GM23338 (cell line): ENCODE measurements around the gene ZSCAN5A. TPM values are rescaled to one million over a fixed set of nuclear protein-coding genes. Genes with fewer than 3 reads are reported as not detected.
"Not testable (repeated sequence)": the region's sequence is repeated elsewhere in the genome, so short reads cannot be mapped to it uniquely, and the experiment has no call there.

Experiments
- ATAC-seq: fragments of 200-7000 bp; cut with Tn5 transposase; 3 replicates; pipeline ENCODE4 v1.9.1; 2020
- DNase-seq: peaks from one replicate; pipeline ENCODE4 v3.0.0-alpha.2; 2015; ENCODE audit warnings: low spot score
- H2AFZ ChIP-seq: fragments of 200-600 bp; sonication (generic); 2 replicates; pipeline ENCODE4 v1.8.0; 2016; ENCODE audit warnings: antibody characterized with exemption, mild to moderate bottlenecking, moderate library complexity
- H3F3A ChIP-seq: fragments of 200-600 bp; sonication (generic); replicated peaks from 2 replicates; pipeline ENCODE4 v1.8.0; 2017; ENCODE audit warnings: antibody characterized with exemption, mixed run types, low read depth
- H3K27ac ChIP-seq: fragments of 200-600 bp; sonication (generic); 2 replicates; pipeline ENCODE4 v1.6.1; 2016; ENCODE audit warnings: low read depth
- H3K27me3 ChIP-seq: fragments of 200-600 bp; sonication (generic); 2 replicates; pipeline ENCODE4 v1.8.0; 2016; ENCODE audit warnings: mild to moderate bottlenecking, mixed run types, moderate library complexity; ENCODE audit not compliant: insufficient read depth
- H3K36me3 ChIP-seq: fragments of 200-600 bp; sonication (generic); 2 replicates; pipeline ENCODE4 v1.8.0; 2016; ENCODE audit warnings: mild to moderate bottlenecking; ENCODE audit not compliant: insufficient read depth
- H3K4me1 ChIP-seq: fragments of 200-600 bp; sonication (generic); 2 replicates; pipeline ENCODE4 v1.8.0; 2016; ENCODE audit warnings: mild to moderate bottlenecking, moderate library complexity; ENCODE audit not compliant: insufficient read depth
- H3K4me2 ChIP-seq: fragments of 200-600 bp; sonication (generic); 2 replicates; pipeline ENCODE4 v1.7.1; 2017; ENCODE audit warnings: mixed run types
- H3K4me3 ChIP-seq: fragments of 200-600 bp; sonication (generic); 2 replicates; pipeline ENCODE4 v1.6.1; 2016; ENCODE audit warnings: mixed run types
- H3K79me2 ChIP-seq: fragments of 200-600 bp; sonication (generic); replicated peaks from 2 replicates; pipeline ENCODE4 v1.8.0; 2017; ENCODE audit warnings: mild to moderate bottlenecking; ENCODE audit not compliant: insufficient read depth
- H3K9me2 ChIP-seq: fragments of 200-600 bp; sonication (generic); 2 replicates; pipeline ENCODE4 v1.8.0; 2017; ENCODE audit not compliant: insufficient read depth
- H4K20me1 ChIP-seq: fragments of 200-600 bp; sonication (generic); replicated peaks from 2 replicates; pipeline ENCODE4 v1.8.0; 2017; ENCODE audit warnings: mild to moderate bottlenecking; ENCODE audit not compliant: insufficient read depth
- H3K27ac Mint-ChIP-seq: 2 replicates; pipeline ENCODE4 v1.8.0; 2020; ENCODE audit warnings: inconsistent platforms, mild to moderate bottlenecking, moderate library complexity, mixed read lengths
- H3K27me3 Mint-ChIP-seq: 3 replicates; pipeline ENCODE4 v1.8.0; 2022; ENCODE audit warnings: low read depth, mild to moderate bottlenecking, moderate library complexity, mixed read lengths, inconsistent platforms; ENCODE audit not compliant: insufficient read depth, poor library complexity
- H3K36me3 Mint-ChIP-seq: 3 replicates; pipeline ENCODE4 v1.8.0; 2021; ENCODE audit warnings: low read depth, mild to moderate bottlenecking, inconsistent platforms, moderate library complexity, mixed read lengths
- H3K4me1 Mint-ChIP-seq: 3 replicates; pipeline ENCODE4 v1.8.0; 2020; ENCODE audit warnings: mild to moderate bottlenecking, inconsistent platforms, mixed read lengths
- H3K4me3 Mint-ChIP-seq: 3 replicates; pipeline ENCODE4 v1.8.0; 2021; ENCODE audit warnings: moderate library complexity, mild to moderate bottlenecking, inconsistent platforms, mixed read lengths
- H3K9me3 Mint-ChIP-seq: 3 replicates; pipeline ENCODE4 v1.8.0; 2020; ENCODE audit warnings: moderate library complexity, mild to moderate bottlenecking, inconsistent platforms, mixed read lengths
- NANOG ChIP-seq: IDR thresholded peaks from 2 replicates; pipeline ENCODE4 v1.6.1; 2016; ENCODE audit warnings: antibody characterized with exemption, borderline replicate concordance
- POLR2AphosphoS5 ChIP-seq: IDR thresholded peaks from 2 replicates; pipeline ENCODE4 v1.6.1; 2016; ENCODE audit warnings: antibody characterized with exemption, low read depth
- STAT1 ChIP-seq: IDR thresholded peaks from one replicate; pipeline ENCODE4 v1.6.1; 2016; ENCODE audit warnings: antibody characterized with exemption; ENCODE audit not compliant: unreplicated experiment
- ZNF114 ChIP-seq: fragments of 250-450 bp; sonication (Bioruptor Pico); IDR thresholded peaks from 2 replicates; pipeline ENCODE4 v1.5.0; 2020; ENCODE audit warnings: mild to moderate bottlenecking, moderate library complexity
- ZNF331 ChIP-seq: fragments of 250-450 bp; sonication (Bioruptor Pico); IDR thresholded peaks from 2 replicates; pipeline ENCODE4 v1.5.0; 2020; ENCODE audit warnings: low read depth, mild to moderate bottlenecking, moderate library complexity
- polyA plus RNA-seq: library from polyadenylated mRNA; unstranded; fragments of >200 nt; fragmentation: Nextera tagmentation; extraction: Ambion mirVana; gene quantifications from 2 replicates; pipeline ENCODE4 v1.2.1, GENCODE V29; 2016
- total RNA-seq: library from RNA; depleted of rRNA; stranded (reverse); fragments of >200 nt; shearing (Covaris generic); gene quantifications from 2 replicates; pipeline ENCODE4 v1.2.3, GENCODE V29; 2014
- TF ChIP-seq, protein P1 (sequence below): IDR thresholded peaks from 2 replicates; pipeline ENCODE4 v1.6.1; 2016; ENCODE audit warnings: antibody characterized with exemption
- TF ChIP-seq, protein P2 (sequence below): IDR thresholded peaks from one replicate; pipeline ENCODE4 v1.6.1; 2018; ENCODE audit warnings: antibody characterized with exemption; ENCODE audit not compliant: unreplicated experiment
- TF ChIP-seq, protein P3 (sequence below), 2 experiments: fragments of 200-600 bp in 1 of 2; sonication (generic) in 1 of 2; conservative IDR thresholded peaks; 2 replicates each; pipeline versions ENCODE4 v1.5.1 to v1.6.1; 2016 to 2017; ENCODE audit warnings: antibody characterized with exemption in 2 of 2, low read depth in 2 of 2, mild to moderate bottlenecking in 2 of 2, moderate library complexity in 1 of 2

Gene ZSCAN5A
- total and polyA plus RNA-seq, 2 experiments from 2014 or later, result 10.2 to 12.5 TPM

DNA sequence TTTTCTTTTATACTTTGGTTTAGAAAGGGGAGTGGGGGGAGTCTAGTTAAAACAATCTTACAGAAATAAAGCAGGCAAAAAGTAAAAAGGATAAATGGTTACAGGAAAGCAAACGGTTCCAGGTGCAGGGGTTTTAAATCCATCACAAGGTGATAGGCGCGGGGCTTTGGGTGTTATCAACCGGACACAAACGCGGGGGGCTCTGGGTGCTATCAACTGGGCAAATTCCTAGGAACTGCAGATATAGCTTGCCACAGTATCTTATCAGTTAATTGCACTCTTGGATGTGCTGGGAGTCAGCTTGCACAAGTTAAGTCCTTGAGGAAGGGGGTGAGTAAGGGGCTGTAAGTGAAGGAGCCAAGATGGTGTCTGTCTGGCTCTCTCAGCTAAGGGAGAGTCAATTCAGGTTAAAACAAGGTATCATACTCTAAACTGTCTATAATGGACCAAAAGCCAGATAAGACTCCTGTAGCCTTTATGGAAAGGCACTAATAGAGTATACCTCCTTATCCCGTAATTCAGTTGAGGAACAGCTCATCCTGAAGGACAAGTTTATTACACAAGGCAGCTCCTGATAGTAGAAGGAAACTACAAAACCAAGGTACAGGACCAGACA, 32.6 kb upstream of the ZSCAN5A start:
- Histone ChIP-seq H2AFZ (no peak overlapping the region), H3K4me3 (no peak overlapping the region), H3K4me2 (no peak overlapping the region), H4K20me1 (no peaks in the 10 kb centered on the region), H3K9me2 (no peaks in the 10 kb centered on the region), H3K4me1 (peaks cover 26% of the 10 kb centered on the region), H3K79me2 (no peaks in the 10 kb centered on the region), H3F3A (peaks cover 4% of the 10 kb centered on the region; the same call in 1 of the 2 replicates), H3K27ac (no peak overlapping the region), H3K27me3 (no peaks in the 10 kb centered on the region), H3K36me3 (no peaks in the 10 kb centered on the region)
- Mint-ChIP-seq H3K4me1 (peaks cover 37% of the 10 kb centered on the region), H3K27me3 (peaks cover 4% of the 10 kb centered on the region), H3K4me3 (no peak overlapping the region), H3K36me3 (peaks cover 16% of the 10 kb centered on the region), H3K27ac (peak overlapping the region; percentile 40; the same call in 1 of the 2 replicates), H3K9me3 (peaks cover 20% of the 10 kb centered on the region)
- DNase-seq (no peak), ATAC-seq (no peak)
- no peak for TF ChIP-seq STAT1
- TF ChIP-seq, protein P1, sequence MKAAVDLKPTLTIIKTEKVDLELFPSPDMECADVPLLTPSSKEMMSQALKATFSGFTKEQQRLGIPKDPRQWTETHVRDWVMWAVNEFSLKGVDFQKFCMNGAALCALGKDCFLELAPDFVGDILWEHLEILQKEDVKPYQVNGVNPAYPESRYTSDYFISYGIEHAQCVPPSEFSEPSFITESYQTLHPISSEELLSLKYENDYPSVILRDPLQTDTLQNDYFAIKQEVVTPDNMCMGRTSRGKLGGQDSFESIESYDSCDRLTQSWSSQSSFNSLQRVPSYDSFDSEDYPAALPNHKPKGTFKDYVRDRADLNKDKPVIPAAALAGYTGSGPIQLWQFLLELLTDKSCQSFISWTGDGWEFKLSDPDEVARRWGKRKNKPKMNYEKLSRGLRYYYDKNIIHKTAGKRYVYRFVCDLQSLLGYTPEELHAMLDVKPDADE, result no peak
- TF ChIP-seq, protein P2, sequence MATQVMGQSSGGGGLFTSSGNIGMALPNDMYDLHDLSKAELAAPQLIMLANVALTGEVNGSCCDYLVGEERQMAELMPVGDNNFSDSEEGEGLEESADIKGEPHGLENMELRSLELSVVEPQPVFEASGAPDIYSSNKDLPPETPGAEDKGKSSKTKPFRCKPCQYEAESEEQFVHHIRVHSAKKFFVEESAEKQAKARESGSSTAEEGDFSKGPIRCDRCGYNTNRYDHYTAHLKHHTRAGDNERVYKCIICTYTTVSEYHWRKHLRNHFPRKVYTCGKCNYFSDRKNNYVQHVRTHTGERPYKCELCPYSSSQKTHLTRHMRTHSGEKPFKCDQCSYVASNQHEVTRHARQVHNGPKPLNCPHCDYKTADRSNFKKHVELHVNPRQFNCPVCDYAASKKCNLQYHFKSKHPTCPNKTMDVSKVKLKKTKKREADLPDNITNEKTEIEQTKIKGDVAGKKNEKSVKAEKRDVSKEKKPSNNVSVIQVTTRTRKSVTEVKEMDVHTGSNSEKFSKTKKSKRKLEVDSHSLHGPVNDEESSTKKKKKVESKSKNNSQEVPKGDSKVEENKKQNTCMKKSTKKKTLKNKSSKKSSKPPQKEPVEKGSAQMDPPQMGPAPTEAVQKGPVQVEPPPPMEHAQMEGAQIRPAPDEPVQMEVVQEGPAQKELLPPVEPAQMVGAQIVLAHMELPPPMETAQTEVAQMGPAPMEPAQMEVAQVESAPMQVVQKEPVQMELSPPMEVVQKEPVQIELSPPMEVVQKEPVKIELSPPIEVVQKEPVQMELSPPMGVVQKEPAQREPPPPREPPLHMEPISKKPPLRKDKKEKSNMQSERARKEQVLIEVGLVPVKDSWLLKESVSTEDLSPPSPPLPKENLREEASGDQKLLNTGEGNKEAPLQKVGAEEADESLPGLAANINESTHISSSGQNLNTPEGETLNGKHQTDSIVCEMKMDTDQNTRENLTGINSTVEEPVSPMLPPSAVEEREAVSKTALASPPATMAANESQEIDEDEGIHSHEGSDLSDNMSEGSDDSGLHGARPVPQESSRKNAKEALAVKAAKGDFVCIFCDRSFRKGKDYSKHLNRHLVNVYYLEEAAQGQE, result no peak
- no peak for TF ChIP-seq POLR2AphosphoS5
- TF ChIP-seq, protein P3, sequence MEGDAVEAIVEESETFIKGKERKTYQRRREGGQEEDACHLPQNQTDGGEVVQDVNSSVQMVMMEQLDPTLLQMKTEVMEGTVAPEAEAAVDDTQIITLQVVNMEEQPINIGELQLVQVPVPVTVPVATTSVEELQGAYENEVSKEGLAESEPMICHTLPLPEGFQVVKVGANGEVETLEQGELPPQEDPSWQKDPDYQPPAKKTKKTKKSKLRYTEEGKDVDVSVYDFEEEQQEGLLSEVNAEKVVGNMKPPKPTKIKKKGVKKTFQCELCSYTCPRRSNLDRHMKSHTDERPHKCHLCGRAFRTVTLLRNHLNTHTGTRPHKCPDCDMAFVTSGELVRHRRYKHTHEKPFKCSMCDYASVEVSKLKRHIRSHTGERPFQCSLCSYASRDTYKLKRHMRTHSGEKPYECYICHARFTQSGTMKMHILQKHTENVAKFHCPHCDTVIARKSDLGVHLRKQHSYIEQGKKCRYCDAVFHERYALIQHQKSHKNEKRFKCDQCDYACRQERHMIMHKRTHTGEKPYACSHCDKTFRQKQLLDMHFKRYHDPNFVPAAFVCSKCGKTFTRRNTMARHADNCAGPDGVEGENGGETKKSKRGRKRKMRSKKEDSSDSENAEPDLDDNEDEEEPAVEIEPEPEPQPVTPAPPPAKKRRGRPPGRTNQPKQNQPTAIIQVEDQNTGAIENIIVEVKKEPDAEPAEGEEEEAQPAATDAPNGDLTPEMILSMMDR (conservative IDR thresholded peaks at IDR 0.05; ENCODE audit: low read depth in 2 of 2), result no peak
- TF ChIP-seq NANOG, result no peak
- no peak for TF ChIP-seq ZNF331

DNA sequence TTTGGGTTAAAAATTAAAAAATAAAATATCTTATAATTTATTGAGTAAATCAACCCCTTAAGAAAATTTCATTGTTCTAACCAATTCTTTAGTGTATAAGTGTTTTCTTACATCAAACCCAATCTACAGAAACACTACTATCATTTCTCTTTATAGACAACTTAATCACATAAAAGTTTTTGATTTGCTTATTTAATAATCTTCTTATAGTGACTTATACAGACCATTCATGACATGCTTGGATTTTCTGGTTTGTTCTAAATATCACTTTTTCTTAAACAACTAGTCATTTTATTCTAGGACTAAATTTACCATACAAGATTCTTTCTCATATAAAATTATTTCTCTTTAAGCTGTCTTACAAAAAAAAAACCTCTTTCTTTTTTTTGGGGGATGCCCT, 27.3 kb upstream of the ZSCAN5A start:
- H3K4me2 ChIP-seq, result no peak overlapping the region
- no peak overlapping the region for H3K4me3 Mint-ChIP-seq
- H3K9me3 Mint-ChIP-seq, result peaks cover 67% of the 10 kb centered on the region
- H3K9me2 ChIP-seq, result no peaks in the 10 kb centered on the region
- no peak overlapping the region for H3K4me3 ChIP-seq
- peaks cover 4% of the 10 kb centered on the region for H3K27me3 Mint-ChIP-seq
- no peak for TF ChIP-seq ZNF114
- no peaks in the 10 kb centered on the region for H4K20me1 ChIP-seq
- peaks cover 43% of the 10 kb centered on the region for H3K36me3 Mint-ChIP-seq
- ATAC-seq (no peak), DNase-seq (peak; percentile 31)
- H3K27ac ChIP-seq, result no peak overlapping the region
- no peaks in the 10 kb centered on the region for H3K27me3 ChIP-seq
- H3K4me1 Mint-ChIP-seq, result peaks cover 15% of the 10 kb centered on the region
- no peak overlapping the region for H3K27ac Mint-ChIP-seq
- no peaks in the 10 kb centered on the region for H3F3A ChIP-seq
- H3K36me3 ChIP-seq, result peaks cover 12% of the 10 kb centered on the region
- no peak overlapping the region for H2AFZ ChIP-seq
- H3K4me1 ChIP-seq, result peaks cover 10% of the 10 kb centered on the region
- no peaks in the 10 kb centered on the region for H3K79me2 ChIP-seq

DNA sequence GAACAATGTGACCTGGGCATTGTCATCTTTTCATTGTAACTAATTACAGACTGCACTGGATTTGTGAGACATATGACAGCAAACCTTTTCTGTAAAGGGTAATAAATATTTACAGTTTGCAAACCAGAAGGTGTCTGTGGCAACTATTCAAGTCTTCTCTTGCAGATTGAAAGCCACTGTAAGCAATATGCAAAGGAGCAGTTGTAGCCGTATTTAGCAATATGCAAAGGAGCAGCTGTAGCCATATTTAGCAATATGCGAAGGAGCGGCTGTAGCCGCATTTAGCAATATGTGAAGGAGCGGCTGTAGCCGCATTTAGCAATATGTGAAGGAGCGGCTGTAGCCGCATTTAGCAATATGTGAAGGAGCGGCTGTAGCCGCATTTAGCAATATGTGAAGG, 24.4 kb upstream of the ZSCAN5A start:
- not testable (repeated sequence) for H3K9me2 ChIP-seq, H3K27me3 ChIP-seq, H3K4me3 Mint-ChIP-seq, H3K4me1 Mint-ChIP-seq, H3K27ac ChIP-seq, H3K27ac Mint-ChIP-seq, DNase-seq, ATAC-seq, H2AFZ ChIP-seq, H3K4me3 ChIP-seq, H3K27me3 Mint-ChIP-seq, H4K20me1 ChIP-seq, H3K4me1 ChIP-seq, H3F3A ChIP-seq, H3K4me2 ChIP-seq, H3K79me2 ChIP-seq
- Mint-ChIP-seq H3K36me3 (peaks cover 42% of the 10 kb centered on the region), H3K9me3 (peaks cover 83% of the 10 kb centered on the region)
- H3K36me3 ChIP-seq, result peaks cover 12% of the 10 kb centered on the region

DNA sequence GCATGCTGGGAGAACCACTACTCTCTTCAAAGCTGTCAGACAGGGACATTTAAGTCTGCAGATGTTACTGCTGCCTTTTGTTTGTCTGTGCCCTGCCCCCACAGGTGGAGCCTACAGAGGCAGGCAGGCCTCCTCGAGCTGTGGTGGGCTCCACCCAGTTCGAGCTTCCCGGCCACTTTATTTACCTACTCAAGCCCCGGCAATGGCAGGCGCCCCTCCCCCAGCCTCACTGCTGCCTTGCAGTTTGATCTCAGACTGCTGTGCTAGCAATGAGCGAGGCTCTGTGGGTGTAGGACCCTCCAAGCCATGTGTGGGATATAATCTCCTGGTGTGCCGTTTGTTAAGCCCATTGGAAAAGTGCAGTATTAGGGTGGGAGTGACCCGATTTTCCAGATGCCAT, 22.4 kb upstream of the ZSCAN5A start:
- H3K27ac Mint-ChIP-seq, H3K27me3 Mint-ChIP-seq, H4K20me1 ChIP-seq, H3K27me3 ChIP-seq, H3K4me2 ChIP-seq, H3K9me2 ChIP-seq, H2AFZ ChIP-seq, DNase-seq, H3K4me3 ChIP-seq, H3K4me3 Mint-ChIP-seq, H3F3A ChIP-seq, H3K4me1 Mint-ChIP-seq, ATAC-seq, H3K79me2 ChIP-seq, H3K27ac ChIP-seq, H3K4me1 ChIP-seq: not testable (repeated sequence)
- H3K36me3 Mint-ChIP-seq, result peaks cover 26% of the 10 kb centered on the region
- peaks cover 77% of the 10 kb centered on the region for H3K9me3 Mint-ChIP-seq
- peaks cover 12% of the 10 kb centered on the region for H3K36me3 ChIP-seq
